Measurements from ENCODE around the gene CAMK2B.

Gene CAMK2B

DNA sequence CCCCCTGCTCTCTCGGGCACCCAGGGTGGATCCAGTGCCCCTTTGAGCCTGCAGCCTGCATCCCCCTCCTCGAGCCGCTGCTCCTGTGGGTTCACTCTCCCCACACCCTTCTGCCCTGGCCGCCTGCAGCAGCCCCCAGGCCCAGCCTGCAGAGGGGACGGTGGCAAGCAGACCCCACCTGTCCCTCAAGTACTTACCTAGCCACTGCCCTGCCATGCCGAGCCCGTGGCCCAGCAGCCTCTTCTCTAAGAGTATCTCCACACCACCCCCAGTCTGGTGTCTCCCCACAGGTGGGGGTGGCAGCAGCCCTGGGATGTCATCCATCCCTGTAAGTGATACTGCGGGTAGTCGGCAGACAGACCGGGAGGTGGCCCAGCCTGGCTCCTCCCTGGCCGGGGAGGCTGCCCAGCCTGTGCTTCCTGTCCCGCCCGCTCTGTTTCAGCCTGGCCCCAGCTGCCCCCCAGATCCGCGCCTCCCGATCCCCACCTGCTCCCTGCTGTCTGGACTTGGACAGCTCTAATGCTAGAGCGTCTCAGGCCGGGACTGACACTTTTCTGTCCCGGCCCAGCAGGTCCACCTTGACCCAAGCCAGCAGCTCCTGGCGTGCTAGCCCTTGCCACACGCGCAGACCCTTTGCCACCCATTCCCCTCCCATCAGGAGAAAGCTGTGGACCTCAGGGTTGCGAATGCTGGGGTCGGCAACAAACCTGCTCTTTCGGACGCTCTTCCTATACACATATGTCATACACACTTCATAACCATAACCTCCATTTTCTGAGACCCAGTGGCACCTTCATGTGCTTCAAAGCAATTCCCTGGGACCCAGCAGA, 99.6 kb downstream of the CAMK2B start:
- no peak for DNase-seq

DNA sequence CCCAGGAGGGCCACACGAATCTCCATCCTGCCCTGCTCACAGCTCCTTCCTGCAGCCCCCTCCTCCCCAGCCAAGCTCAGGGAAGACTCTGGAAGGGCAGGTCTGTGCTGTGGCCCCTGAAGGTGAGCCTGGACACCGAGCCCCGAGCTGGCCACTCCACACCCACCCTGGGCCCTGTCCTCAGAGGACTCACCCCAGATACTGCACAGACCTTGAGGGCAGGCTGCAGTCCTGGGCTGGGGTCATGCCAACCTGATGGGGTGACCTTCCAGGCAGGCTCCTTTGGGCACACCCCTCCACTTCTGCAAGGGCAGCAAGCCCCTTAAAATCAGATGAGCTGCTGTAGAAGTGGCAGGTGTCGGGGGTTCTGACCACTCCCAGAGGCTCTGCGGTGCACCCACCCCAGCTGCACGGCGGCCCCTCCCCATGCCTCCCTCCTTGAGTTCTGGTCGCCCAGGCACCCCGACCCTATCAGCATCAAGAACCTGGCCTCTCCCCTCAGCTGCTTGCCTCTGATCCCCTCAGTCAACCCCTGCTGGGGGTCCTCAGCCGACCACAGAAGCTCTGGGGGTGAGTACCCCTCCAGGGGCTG, 100.3 kb downstream of the CAMK2B start:
- no peak for DNase-seq

- no peak for DNase-seq
Observed at GRCh38 chr7:44224080-44224973, 101.1 kb downstream of the CAMK2B start.

DNA sequence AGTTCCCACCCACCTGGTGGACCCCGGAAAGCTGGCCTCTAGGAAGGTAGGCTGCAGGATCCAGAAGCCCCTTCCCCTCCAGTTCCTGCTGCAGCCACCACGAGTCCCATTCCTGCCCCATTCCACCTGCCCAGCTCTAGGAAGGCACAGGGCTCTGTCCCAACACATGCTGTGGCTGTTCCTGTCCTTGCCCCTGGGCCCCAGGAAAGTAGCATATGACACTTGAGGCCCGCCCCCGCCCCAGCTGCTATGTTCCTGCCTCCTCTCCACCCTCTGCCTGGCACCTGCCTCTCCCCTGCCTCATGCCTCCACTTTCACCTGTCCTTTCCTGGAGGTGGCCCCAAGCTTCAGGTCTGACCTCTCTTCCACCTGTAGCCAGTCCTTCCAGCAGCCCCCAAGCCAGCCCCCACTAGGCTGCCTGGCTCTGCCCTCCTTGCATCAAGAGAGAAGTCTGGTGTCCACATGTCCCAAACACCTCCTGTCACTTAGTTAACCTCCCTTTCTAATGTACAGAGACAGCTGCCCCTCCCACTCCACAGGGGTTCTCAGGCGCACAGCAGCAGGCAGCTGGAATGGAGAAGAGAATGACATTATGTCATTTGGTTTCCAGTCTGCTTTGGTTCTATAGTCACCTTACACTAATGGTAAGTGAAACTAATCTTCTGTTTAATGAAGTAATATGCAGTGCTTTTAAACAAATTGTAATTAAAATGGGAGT, 101.9 kb downstream of the CAMK2B start:
- no peak for DNase-seq

GRCh38 chr7:44222776-44223261, 102.6 kb downstream of the CAMK2B start:
- no peak for DNase-seq

- DNase-seq, result no peak
Observed at GRCh38 chr7:44222074-44222473, 103.3 kb downstream of the CAMK2B start.

- no peak for DNase-seq
Observed at GRCh38 chr7:44221231-44221791, 104.1 kb downstream of the CAMK2B start.

GRCh38 chr7:44220358-44221112, 104.9 kb downstream of the CAMK2B start:
- DNase-seq, result no peak

DNA sequence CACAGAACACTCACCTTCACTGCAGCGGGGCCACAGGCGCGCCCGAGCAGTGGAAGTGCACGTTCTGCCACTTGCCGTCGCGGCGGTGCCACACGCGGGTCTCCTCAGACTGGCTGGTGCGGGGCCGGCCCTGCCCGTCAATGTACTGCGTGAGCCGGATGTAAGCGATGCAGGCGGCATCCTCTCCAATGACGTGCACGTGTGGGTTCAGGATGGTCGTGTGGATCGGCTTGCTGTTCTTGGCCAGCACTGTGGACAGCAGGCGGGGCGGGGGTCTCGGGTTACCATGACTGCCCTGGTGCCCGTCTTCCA, 105.4 kb downstream of the CAMK2B start:
- no peak for DNase-seq

DNA sequence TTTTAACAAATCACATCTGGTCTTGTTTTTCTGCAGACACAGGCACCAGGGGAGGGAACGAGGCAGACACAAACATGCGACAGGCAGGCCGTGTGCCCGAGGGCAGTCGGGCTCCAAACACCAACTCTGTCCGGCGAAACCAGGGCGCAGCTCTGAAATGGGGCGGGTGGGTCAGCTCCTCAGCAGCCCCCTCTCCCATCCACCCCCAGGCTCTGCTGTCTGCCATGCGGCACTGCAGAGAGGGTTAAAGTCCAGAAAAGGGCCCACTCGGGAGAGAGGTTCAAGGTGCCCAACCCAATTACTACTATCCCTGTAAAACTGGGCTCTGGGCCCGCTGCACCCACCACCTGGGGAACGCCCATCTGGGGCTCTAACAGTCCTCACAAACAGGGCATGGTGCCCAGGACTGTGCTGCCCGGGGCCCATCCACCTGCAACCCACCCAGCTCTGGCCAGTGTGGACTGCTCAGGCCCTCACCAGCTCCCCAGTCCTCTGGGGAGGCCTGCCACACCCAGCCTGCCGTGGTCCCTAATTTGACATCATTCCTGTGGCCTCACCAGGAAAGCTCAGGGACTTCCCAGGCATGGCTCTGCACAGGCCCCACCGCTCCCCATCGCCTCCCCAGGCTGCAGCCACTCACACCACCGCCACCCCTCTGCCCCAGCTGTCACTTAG, 105.9 kb downstream of the CAMK2B start:
- no peak for DNase-seq

DNA sequence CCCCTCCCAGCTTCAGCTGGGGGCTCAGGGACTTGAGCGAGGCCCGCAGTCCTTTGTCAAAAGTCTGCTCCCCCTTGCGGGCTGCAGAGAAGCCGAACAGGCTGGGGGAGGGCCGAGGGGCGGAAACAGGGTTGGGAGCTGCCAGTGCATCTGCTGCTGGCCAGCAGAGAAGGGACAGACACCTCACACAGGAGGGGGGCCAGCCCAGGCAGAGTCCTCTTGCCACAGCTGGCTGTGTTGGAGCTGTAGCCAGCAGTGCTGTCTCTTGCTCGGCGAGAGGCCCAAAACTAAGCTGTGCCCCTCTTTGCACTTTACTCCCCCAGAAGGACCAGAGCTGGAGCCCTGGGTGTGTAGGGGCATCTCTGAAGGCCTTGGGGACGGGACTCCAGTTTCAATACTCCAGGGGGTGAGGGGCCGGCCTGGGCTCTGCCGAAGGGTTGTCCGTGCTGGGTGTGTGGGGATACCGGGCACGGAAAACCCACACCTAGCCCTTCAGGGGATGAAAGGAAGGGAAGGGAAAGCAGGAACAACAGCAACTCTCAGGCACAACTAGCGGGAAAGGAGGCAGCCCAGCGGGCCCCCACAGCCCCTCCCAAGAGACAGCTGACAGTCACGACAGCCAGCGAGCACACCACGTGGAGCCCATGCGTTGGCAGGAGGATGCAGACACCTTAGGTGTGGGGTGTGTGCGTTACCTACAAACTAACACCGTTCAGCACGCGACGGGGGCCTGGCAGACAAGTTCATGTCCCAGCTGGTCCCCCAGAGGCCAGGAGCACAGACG, 106.8 kb downstream of the CAMK2B start:
- no peak for DNase-seq

DNA sequence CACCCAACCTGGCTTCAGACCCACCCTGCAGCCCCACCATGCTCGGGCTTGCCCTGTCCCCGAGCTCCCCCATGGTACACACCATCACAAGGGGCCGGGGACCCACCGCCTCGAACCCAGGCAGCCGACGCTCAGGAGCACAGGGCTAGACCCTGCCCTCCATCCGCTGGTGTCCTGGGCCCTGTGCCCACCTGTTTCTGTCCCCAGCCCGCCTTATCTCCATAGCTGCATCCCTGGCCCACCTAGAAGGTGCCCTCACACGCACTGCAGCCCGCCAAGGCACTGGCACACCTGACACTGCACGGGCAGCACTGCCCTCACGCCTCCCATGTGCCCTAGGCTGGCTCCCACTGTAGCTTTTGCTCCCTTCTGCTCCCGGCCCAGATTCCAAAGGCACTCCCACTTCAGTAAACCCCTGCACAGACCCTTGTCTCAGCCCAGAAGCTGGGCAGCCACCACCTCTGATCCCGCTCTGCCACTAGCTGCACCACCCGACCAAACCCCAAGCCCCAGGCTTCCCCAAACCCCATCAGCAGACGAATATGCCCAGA, 107.5 kb downstream of the CAMK2B start:
- DNase-seq, result no peak

DNA sequence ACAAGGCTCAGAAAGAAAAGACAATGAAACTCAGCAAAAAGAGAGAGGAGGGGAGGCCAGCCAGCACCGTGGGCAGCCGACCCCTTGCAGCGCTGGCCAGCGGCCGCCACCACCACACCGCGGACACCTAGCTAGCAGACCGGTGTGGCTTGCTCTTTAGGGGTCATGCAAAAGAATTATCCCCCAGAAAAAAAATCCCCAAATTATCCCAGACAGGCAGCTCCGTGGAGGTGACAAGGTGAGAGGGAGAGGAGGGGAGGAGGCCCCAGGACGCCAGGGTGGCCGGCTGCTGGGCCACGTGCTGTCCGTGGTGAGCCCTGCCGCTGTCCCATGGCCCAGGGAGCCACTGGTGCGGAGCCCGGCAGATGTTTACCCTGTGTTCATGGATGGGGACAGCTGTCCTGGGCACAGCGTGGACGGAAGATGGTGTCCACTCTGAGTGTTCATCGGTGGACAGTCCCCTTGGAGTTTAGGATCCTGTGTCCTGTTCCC, 108.1 kb downstream of the CAMK2B start:
- no peak for DNase-seq

- no peak for DNase-seq
Observed at GRCh38 chr7:44216521-44217222, 108.7 kb downstream of the CAMK2B start.

GRCh38 chr7:44216019-44216418, 109.4 kb downstream of the CAMK2B start:
- no peak for DNase-seq

DNA sequence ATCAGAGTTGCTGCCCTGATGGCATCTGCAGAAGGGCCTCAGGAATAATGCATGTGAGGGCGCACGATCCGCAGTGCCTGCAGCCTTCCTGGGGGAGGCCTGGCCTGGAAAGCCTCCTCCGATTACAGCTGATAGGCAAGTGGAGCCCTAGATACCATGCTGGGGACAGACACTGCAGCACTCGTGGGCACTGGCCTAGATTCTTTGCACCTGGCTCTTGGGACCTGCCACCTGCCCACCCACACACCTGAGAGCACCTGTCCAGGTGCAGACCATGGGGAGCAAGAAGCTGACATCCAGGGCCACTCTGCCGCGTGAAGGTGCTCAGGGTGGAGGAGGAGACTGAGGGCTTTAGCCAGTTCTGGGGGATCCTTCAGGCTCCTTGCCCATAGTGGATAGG, 109.9 kb downstream of the CAMK2B start:
- DNase-seq, result no peak

DNA sequence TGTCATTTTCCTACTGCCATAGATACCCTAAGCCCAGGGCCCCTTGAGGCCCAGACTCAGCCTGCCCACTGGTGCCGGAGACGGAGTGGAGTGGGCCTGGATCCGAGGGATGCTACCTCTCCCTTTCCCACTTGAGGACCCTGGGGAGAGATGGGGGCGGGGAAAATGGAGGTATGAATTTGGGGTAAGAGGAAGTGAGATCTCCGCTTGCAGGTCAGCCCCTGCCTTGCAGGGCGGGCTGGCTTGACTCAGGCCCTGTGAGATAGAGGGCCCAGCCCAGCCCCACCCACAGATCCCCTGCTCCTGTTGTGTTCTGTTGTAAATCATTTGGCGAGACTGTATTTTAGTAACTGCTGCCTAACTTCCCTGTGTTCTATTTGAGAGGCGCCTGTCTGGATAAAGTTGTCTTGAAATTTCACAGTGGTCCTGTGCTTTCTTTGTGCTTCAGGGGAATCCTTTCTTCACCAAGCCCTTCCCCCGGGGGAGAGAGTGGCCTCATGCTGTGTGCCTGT, 111.5 kb downstream of the CAMK2B start:
- DNase-seq, result peak; percentile 30

- DNase-seq, result no peak
Observed at GRCh38 chr7:44213206-44213876, 112.1 kb downstream of the CAMK2B start.
